Mammary epithelial cell (primary cell): ENCODE results near the gene ZNF786.

Source experiments
- EZH2 ChIP-seq: IDR thresholded peaks from 2 replicates; pipeline ENCODE4 v1.6.1; 2012; ENCODE audit warnings: low read length, inconsistent platforms, borderline replicate concordance
- TF ChIP-seq, protein P1 (sequence below), 2 donors: IDR thresholded peaks in 1 of 2; conservative IDR thresholded peaks in 1 of 2; 2 replicates each; pipeline ENCODE4 v1.5.1; 2011 to 2012; ENCODE audit warnings: inconsistent platforms in 2 of 2, low read length in 2 of 2, mild to moderate bottlenecking in 2 of 2, control low read depth in 1 of 2, low read depth in 1 of 2; ENCODE audit not compliant: insufficient read depth in 1 of 2; ENCODE audit errors: extremely low read depth in 1 of 2

- TF ChIP-seq, protein P1, sequence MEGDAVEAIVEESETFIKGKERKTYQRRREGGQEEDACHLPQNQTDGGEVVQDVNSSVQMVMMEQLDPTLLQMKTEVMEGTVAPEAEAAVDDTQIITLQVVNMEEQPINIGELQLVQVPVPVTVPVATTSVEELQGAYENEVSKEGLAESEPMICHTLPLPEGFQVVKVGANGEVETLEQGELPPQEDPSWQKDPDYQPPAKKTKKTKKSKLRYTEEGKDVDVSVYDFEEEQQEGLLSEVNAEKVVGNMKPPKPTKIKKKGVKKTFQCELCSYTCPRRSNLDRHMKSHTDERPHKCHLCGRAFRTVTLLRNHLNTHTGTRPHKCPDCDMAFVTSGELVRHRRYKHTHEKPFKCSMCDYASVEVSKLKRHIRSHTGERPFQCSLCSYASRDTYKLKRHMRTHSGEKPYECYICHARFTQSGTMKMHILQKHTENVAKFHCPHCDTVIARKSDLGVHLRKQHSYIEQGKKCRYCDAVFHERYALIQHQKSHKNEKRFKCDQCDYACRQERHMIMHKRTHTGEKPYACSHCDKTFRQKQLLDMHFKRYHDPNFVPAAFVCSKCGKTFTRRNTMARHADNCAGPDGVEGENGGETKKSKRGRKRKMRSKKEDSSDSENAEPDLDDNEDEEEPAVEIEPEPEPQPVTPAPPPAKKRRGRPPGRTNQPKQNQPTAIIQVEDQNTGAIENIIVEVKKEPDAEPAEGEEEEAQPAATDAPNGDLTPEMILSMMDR (conservative IDR thresholded peaks at IDR 0.05 in 1 of 2, IDR thresholded peaks at IDR 0.05 in 1 of 2; ENCODE audit: extremely low read depth in 1 of 2, insufficient read depth in 1 of 2, low read depth in 1 of 2, low read length in 2 of 2), result no peak
- no peak for TF ChIP-seq EZH2
Observed at GRCh38 chr7:149104214-149104613, 13.7 kb upstream of the ZNF786 start.
